SKM-1 (cell line): ENCODE measurements around the gene BABAM2.
"Not testable (repeated sequence)": the region's sequence is repeated elsewhere in the genome, so short reads cannot be mapped to it uniquely, and the experiment has no call there.

ENCODE experiments used
- DNase-seq: peaks from one replicate; lab custom pipeline; 2025; ENCODE audit not compliant: unreplicated experiment; lab: John Stamatoyannopoulos, UW

Gene BABAM2

GRCh38 chr2:28366149-28366495 is 475.6 kb downstream of the BABAM2 start:
- no peak for DNase-seq

DNA sequence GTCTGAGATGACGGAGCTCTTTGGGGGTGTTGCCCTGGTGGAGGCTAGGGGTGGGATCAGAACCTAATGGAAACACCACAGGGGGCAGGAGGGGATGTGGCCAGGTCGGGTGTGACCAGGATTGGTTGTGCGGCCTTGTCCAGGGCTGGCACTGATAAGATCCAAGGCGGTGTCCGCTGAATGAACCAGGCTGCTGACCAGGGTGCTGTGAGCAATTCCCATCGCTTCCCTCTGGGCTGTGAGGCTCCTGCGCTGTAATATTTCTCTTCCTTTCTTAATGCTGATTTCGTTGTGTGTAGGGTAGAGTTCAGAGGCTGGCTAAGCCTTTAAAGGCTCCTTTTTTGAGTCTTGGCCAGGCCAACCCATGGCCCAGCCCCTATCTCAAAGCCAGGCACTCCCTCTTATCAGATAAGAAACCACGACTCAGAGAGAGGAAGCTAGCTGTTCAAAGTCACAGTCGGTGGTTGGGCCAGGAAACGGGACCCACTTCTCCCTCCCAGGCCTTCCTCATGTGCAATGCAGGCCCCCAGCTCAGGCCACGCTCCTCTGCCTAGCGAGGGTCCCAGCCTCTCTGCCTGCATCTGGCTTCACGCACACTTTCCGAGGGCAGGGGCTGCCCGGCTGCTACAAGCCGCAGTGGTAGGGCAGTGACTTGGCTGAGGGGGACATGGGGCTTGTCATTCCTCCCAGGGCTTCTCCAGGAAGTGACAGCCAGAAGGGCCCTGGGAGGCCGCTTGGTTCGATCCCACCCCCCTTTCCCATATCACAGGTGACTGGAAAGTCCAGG is 476.2 kb downstream of the BABAM2 start:
- DNase-seq: peak; percentile 98

DNA sequence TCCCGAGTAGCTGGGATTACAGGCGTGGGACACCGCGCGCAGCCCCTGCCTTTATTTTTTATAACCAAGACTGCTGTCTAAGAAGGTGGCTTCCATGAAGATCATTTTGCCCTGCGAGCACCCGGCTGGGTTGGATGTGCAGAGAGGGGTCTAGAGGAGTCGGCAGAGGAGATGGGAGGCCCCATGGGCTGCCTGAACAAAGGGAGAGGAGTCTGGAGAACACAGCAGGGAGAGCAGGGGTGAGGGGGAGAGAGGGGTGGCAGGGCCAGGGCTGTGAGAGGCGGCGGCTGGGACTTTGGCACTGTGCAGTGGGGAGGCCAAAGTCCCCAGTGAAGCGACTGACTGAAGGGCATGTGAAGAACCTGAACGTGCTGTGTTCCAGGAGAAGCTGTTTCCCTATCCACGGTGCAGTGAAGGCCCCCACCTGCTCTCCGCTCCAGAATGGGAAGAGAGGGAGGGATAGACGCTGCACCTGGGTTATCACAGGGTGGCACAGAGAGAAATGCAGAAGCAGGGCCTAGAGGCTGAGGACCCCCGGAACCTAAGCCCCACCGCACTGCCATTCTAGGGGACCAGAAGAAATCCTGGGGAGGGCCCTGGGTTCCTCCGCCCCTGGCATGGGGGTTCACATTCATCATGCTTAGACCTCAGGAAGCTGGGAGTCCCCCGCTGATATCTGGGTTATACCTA is 477.3 kb downstream of the BABAM2 start:
- DNase-seq: no peak

DNA sequence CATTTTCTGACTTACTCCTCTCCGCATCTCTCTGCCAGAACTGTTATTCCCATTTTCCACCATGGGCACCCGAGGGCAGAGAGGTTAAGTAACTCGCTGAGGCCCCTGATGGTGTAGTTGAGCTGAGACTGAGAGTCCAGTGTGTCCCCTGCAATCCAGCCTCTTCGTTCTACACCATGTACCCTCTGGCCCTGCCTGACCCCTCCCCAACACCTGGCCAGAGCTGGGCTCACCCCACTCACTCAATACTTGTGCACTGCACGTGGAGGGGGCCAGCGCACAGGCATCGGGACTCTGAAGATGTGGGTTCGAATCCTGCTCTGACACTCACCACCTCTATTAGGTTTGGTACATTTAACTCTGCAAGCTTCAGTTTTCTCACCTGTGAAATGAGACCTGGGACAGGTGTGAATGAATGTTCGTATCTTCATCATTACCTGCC is 477.8 kb downstream of the BABAM2 start:
- no peak for DNase-seq

GRCh38 chr2:28369358-28369757 is 478.8 kb downstream of the BABAM2 start:
- no peak for DNase-seq

GRCh38 chr2:28370354-28370753 is 479.8 kb downstream of the BABAM2 start:
- no peak for DNase-seq

- not testable (repeated sequence) for DNase-seq
Measured at GRCh38 chr2:28371728-28372127, 481.2 kb downstream of the BABAM2 start.

- DNase-seq: no peak
Measured at GRCh38 chr2:28373854-28374253, 483.3 kb downstream of the BABAM2 start.

GRCh38 chr2:28374331-28374730 is 483.8 kb downstream of the BABAM2 start:
- no peak for DNase-seq

DNA sequence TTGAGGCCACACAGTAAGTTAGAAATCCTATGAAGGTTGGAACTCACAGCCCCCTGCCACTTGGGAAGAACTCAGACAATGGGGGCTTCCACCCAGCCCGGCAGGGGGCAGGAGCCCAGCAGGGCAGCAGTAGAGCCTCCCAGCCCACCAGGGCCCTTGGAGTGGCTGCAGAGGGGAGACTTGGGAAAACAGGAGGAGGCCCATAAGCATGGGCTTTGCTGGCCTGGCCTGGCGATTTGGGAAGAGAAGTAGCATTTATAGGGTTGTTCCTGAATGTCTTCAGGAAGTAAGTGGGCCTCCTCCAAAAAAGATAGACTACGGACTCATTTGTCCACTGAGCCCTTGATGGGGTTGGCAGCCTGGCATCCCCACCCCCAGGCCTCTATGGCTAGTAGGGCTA is 484.7 kb downstream of the BABAM2 start:
- no peak for DNase-seq

DNA sequence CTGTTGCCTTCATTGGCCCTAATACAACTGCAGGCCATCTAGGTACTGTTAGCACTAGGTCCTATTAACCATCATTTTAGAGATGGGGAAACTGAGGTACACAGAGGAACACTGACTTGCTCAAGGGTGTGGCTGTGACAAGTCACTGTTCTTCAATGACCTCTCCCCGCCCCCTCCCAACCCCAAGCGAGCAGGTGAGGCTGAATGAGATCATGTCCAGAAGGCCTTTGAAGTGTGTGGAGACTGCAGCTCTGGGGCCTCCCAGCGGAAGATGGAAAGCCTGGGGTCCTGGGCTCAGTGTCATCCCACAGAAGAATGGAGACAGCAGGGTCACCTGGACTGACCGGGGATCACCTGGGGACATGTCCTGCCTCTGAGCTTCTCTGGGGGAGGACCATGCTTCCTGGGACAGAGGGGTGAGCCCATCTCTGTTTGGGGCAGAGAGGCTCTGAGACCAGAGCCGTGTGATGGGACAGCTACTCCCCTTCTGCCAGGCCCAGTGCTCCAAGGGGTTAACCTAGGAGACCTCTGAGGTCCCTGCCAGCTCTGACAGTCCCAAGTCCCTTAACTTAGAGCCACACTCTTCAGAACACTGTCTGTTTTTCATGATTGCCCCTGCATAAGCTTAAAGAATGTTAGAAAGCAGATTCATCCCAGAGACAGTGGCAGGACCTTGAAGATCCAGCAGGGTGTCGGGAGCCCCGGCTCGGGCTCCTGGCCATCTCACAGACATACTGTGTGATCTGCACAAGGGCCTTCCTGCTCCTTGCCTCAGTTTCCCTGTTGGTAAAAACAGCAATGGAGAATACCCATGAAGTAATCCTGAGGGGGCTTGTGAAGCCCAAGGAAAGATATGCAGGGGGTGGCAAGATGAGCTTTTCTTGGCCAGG is 485.5 kb downstream of the BABAM2 start:
- DNase-seq: no peak

DNA sequence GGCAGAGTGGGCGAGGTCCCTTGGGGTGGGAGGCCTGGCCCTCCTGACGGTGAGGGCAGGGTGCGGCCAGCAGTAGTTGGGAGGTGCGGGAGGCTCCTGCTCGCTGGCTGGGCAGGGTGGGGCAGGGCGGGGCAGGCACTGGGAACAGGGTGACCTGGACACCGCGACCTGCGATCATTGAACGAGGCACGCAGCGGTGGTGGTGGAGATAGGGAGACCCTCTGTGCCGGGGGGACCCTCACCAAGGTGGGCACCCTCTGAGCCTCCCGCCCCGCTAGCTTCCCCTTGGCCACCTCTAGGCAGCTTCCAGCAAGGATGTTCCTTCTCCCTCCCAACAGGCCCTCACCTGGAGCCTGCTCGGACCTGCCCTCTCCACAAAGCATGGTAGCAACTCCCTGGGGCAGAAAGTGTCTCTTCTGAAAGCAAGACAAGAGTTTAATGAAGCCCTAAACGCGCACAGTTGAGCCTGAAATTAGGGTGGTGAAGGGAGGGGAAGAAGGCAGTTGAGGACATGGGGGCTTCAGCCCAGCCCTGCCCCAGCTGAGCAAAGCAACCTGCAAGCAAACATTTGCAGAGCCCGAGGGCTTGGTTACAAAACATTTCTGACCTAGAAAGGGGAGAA is 486.8 kb downstream of the BABAM2 start:
- no peak for DNase-seq

DNA sequence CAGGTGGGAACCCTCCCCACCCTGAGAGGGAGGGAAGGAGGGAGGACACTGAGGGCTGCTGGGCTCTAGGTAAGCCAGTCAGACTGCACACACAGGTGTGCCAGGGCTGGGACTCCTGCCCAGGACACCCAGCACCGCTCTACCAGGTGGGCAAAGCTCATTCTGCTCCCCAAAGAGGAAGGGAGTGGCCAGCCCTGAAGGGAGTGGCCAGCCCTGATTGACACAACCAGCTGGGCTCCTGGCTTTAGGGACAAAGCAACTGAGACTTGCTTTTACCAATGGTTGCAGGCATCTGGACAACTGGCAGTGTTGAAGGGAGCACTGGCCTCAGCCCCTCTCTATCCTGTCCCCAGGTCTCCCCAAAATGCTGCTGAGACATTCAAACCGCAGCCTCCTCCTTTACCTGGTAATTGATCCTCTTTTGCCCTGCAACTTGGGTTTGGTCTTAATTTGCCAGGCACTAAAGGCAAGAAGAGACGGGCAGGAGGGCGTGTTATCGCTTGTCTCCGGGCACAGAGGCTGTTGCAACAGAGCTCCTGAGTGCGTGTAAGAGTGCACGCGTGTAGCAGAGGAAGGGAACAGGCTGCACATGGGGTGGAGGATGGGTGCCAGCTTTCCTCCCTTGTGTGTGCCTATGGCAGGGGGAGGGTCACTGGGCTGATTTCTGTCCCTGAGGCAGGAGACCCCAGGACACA is 487.6 kb downstream of the BABAM2 start:
- DNase-seq: peak; percentile 34

GRCh38 chr2:28378679-28379584 is 488.4 kb downstream of the BABAM2 start:
- DNase-seq: peak; percentile 34

- no peak for DNase-seq
Measured at GRCh38 chr2:28380219-28380618, 489.7 kb downstream of the BABAM2 start.

DNA sequence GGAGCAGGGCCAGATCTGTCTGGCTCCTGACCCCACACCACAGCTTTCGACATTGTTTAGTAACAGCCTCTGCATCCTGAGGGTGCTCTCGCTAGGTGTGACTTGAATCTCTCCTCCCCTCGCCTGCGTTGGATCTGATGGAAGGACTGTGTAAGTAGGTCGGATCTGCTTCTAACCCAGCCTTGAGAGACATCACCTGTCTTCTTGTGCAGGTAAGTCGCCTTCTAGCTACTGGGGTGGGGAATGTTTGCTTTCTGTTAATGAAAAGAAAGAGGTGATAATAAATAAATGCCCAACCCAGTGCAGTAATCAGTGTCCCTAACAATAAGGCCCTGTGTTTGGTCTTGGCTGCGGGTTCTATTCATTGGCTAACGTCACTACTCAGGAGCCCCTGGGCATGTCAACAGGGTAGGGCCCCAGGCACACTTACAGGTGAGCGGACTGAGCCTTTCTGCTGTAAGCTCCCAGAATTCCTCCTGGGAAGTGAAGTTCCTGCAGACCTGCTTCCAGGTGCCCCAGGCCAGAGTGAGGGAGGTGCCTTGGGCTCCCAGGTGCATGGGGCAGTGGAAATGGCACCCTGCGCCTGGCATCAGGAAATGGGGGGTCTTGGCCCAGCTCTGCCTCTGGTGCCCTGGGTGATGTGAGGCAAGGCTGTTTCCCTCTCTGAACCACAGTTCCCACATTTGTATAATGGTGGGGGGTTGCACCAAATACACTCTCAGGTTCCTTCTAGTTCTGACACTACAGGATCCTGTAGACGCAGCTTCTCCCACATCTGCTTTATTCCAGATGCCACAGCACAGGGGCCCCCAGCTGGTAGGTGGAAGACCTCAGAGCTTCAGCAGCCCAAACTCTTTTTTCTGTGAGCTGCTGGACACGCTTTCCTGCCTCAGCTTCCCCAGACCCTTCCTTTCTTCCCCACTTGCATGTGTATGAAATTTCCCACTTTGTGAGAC is 491.0 kb downstream of the BABAM2 start:
- no peak for DNase-seq

GRCh38 chr2:28382755-28383154 is 492.2 kb downstream of the BABAM2 start:
- no peak for DNase-seq
